Measurements from ENCODE around the gene ALG12.

ALG12 gene

DNA sequence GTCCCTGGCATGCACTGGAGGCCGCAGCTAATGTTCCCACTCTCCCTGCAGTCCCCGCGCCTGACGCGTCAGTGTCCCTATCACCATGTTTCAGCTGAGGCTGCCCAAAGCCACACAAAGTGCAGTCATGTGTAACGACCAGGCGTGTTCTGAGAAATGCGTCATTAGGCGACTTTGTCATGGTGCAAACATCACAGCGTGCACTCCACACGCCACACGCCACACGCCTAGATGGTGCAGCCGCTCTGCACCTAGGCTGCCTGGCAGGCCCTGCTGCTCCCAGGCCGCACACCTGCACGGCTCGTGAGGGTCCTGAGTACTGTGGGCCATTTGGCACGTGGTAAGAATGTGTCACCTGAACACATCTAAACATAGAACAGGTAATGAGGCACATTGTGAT is 2.6 kb upstream of the ALG12 start:
- no peak for DNase-seq
- H3K18ac ChIP-seq (ENCODE audit: low read length): no peak overlapping the region
- peaks cover 30 to 35% of the 10 kb centered on the region in 2 experiments for H3K36me3 ChIP-seq (ENCODE audit: control insufficient read depth in 1 of 2, insufficient read depth in 2 of 2, low read length in 2 of 2)
- H2BK120ac ChIP-seq (ENCODE audit: insufficient read depth, low read length, poor library complexity): no peak overlapping the region
- no peak overlapping the region for H2BK12ac ChIP-seq (ENCODE audit: low read length)
- no peak overlapping the region for H3K4ac ChIP-seq (ENCODE audit: low read depth, low read length)
- no peak overlapping the region for H4K8ac ChIP-seq (ENCODE audit: low read depth, low read length)
- H3K79me1 ChIP-seq (ENCODE audit: low read length): peaks cover 11% of the 10 kb centered on the region
- H2AK5ac ChIP-seq (ENCODE audit: low read length): no peak overlapping the region
- peaks cover 2% of the 10 kb centered on the region for H3K9me3 ChIP-seq (ENCODE audit: insufficient read depth, low read depth, low read length)
- H3K27me3 ChIP-seq (ENCODE audit: insufficient read depth, low read length): no peaks in the 10 kb centered on the region
- no peak overlapping the region for H3K4me2 ChIP-seq (ENCODE audit: low read length)
- H3K27ac ChIP-seq (ENCODE audit: low read depth, low read length): no peak overlapping the region
- H4K12ac ChIP-seq (ENCODE audit: low read depth, low read length): no peak overlapping the region
- no peak overlapping the region for H2AFZ ChIP-seq (ENCODE audit: insufficient read depth, low read length, poor library complexity)
- no peak overlapping the region for H3K23ac ChIP-seq (ENCODE audit: low read length)
- no peak overlapping the region for H4K91ac ChIP-seq (ENCODE audit: low read depth, low read length)
- no peak overlapping the region for H3K4me3 ChIP-seq (ENCODE audit: low read depth, low read length)
- no CpG with 5 or more reads among the region's 18 CpGs for WGBS (ENCODE audit: extremely low coverage, insufficient coverage, insufficient read length)
- no peak overlapping the region for H3K14ac ChIP-seq (ENCODE audit: low read length)
- peaks cover 8% of the 10 kb centered on the region for H3K79me2 ChIP-seq (ENCODE audit: control insufficient read depth, insufficient read depth, low read length, poor library complexity)
- no peak overlapping the region for H2BK5ac ChIP-seq (ENCODE audit: low read depth, low read length, poor library complexity)
- peaks cover 5 to 12% of the 10 kb centered on the region in 2 experiments for H3K4me1 ChIP-seq (ENCODE audit: control insufficient read depth in 1 of 2, insufficient read depth in 2 of 2, low read length in 2 of 2)
- H3K9ac ChIP-seq (ENCODE audit: low read length): no peak overlapping the region

DNA sequence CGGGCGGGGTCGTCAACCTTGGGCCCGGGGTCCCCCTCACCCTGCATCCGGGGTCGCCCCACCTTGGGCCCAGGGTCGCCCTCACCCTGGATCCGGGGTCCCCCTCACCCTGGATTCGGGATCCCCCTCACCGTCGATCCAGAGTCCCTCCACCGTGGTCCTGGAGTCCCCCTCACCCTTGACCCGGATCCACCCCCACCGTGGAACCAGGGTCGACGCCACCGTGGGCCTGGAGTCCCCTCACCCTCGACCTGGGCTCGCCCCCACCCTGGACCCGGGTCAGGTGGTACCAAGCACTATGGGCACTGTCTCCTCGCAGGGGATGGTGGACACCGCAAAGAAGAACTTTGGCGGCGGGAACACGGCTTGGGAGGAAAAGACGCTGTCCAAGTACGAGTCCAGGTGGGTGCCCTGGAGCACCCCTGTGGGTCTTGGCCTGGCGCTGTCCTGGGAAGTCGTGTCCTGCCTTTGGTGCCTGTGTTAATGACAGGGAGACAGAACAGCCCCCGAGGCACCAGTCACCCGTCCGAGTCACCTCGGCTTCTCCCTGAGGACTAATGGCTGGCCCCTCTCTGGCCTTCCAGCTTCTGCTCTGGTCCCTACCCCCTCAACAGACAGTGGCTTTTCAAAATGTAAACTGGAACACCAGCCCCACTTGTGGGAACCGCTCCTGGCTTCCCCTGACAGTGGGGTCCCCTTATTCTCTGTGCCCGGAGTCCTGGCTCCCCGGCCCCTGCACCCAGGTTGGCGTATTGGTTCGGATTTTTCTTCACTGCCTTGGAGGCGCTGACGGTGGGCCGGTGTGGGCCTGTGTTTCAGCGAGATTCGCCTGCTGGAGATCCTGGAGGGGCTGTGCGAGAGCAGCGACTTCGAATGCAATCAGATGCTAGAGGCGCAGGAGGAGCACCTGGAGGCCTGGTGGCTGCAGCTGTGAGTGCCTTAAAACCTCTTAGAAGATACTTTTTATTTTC is 958 bp upstream of the ALG12 start:
- Histone ChIP-seq H3K27me3 (ENCODE audit: insufficient read depth, low read length) (no peaks in the 10 kb centered on the region), H2BK5ac (ENCODE audit: low read depth, low read length, poor library complexity) (peak overlapping the region; percentile 4), H4K91ac (ENCODE audit: low read depth, low read length) (peak overlapping the region; percentile 45), H3K4ac (ENCODE audit: low read depth, low read length) (peak overlapping the region; percentile 7), H3K14ac (ENCODE audit: low read length) (peak overlapping the region; percentile 87), H3K18ac (ENCODE audit: low read length) (peak overlapping the region; percentile 26), H3K9ac (ENCODE audit: low read length) (peak overlapping the region; percentile 91), H2BK12ac (ENCODE audit: low read length) (no peak overlapping the region), H3K4me3 (ENCODE audit: low read depth, low read length) (peak overlapping the region; percentile 89), H3K9me3 (ENCODE audit: insufficient read depth, low read depth, low read length) (peaks cover 2% of the 10 kb centered on the region), H3K4me1 (ENCODE audit: control insufficient read depth in 1 of 2, insufficient read depth in 2 of 2, low read length in 2 of 2) (peaks cover 5 to 12% of the 10 kb centered on the region in 2 experiments), H3K23ac (ENCODE audit: low read length) (no peak overlapping the region), H3K79me1 (ENCODE audit: low read length) (peaks cover 11% of the 10 kb centered on the region), H3K4me2 (ENCODE audit: low read length) (peak overlapping the region; percentile 87), H3K27ac (ENCODE audit: low read depth, low read length) (peak overlapping the region; percentile 10), H2AFZ (ENCODE audit: insufficient read depth, low read length, poor library complexity) (peak overlapping the region; percentile 6), H3K36me3 (ENCODE audit: control insufficient read depth in 1 of 2, insufficient read depth in 2 of 2, low read length in 2 of 2) (peaks cover 20 to 25% of the 10 kb centered on the region in 2 experiments), H4K12ac (ENCODE audit: low read depth, low read length) (peak overlapping the region; percentile 50), H2AK5ac (ENCODE audit: low read length) (peak overlapping the region; percentile 1), H2BK120ac (ENCODE audit: insufficient read depth, low read length, poor library complexity) (peak overlapping the region; percentile 73), H3K79me2 (ENCODE audit: control insufficient read depth, insufficient read depth, low read length, poor library complexity) (peaks cover 8% of the 10 kb centered on the region), H4K8ac (ENCODE audit: low read depth, low read length) (peak overlapping the region; percentile 51)
- no CpG with 5 or more reads among the region's 47 CpGs for WGBS (ENCODE audit: extremely low coverage, insufficient coverage, insufficient read length)
- DNase-seq: no peak

- Histone ChIP-seq H2AFZ (ENCODE audit: insufficient read depth, low read length, poor library complexity) (no peak overlapping the region), H4K8ac (ENCODE audit: low read depth, low read length) (no peak overlapping the region), H3K79me2 (ENCODE audit: control insufficient read depth, insufficient read depth, low read length, poor library complexity) (peaks cover 8% of the 10 kb centered on the region), H4K12ac (ENCODE audit: low read depth, low read length) (no peak overlapping the region), H3K4me3 (ENCODE audit: low read depth, low read length) (no peak overlapping the region), H3K9me3 (ENCODE audit: insufficient read depth, low read depth, low read length) (peaks cover 2% of the 10 kb centered on the region), H3K36me3 (ENCODE audit: control insufficient read depth in 1 of 2, insufficient read depth in 2 of 2, low read length in 2 of 2) (peaks cover 31% of the 10 kb centered on the region in 2 experiments), H2BK12ac (ENCODE audit: low read length) (no peak overlapping the region), H2BK5ac (ENCODE audit: low read depth, low read length, poor library complexity) (no peak overlapping the region), H3K27ac (ENCODE audit: low read depth, low read length) (no peak overlapping the region), H3K79me1 (ENCODE audit: low read length) (peaks cover 11% of the 10 kb centered on the region), H2BK120ac (ENCODE audit: insufficient read depth, low read length, poor library complexity) (no peak overlapping the region), H3K4me1 (ENCODE audit: control insufficient read depth in 1 of 2, insufficient read depth in 2 of 2, low read length in 2 of 2) (peaks cover 5 to 12% of the 10 kb centered on the region in 2 experiments), H3K4me2 (ENCODE audit: low read length) (peak overlapping the region; percentile 62), H3K14ac (ENCODE audit: low read length) (no peak overlapping the region), H3K4ac (ENCODE audit: low read depth, low read length) (no peak overlapping the region), H3K27me3 (ENCODE audit: insufficient read depth, low read length) (no peaks in the 10 kb centered on the region), H2AK5ac (ENCODE audit: low read length) (no peak overlapping the region), H3K23ac (ENCODE audit: low read length) (no peak overlapping the region), H3K18ac (ENCODE audit: low read length) (peak overlapping the region; percentile 26), H4K91ac (ENCODE audit: low read depth, low read length) (no peak overlapping the region), H3K9ac (ENCODE audit: low read length) (peak overlapping the region; percentile 11)
- no CpG with 5 or more reads among the region's 11 CpGs for WGBS (ENCODE audit: extremely low coverage, insufficient coverage, insufficient read length)
- DNase-seq: no peak
These were observed 1.4 kb downstream of the ALG12 start for GRCh38 chr22:49916831-49917230.

GRCh38 chr22:49915610-49916009 is 2.6 kb downstream of the ALG12 start:
- no peak overlapping the region for H2BK120ac ChIP-seq (ENCODE audit: insufficient read depth, low read length, poor library complexity)
- no peak overlapping the region for H3K9ac ChIP-seq (ENCODE audit: low read length)
- H3K18ac ChIP-seq (ENCODE audit: low read length): no peak overlapping the region
- WGBS (ENCODE audit: extremely low coverage, insufficient coverage, insufficient read length): no CpG with 5 or more reads among the region's 12 CpGs
- H2AK5ac ChIP-seq (ENCODE audit: low read length): no peak overlapping the region
- H3K4me3 ChIP-seq (ENCODE audit: low read depth, low read length): no peak overlapping the region
- H3K14ac ChIP-seq (ENCODE audit: low read length): no peak overlapping the region
- no peak overlapping the region for H2BK12ac ChIP-seq (ENCODE audit: low read length)
- H3K79me2 ChIP-seq (ENCODE audit: control insufficient read depth, insufficient read depth, low read length, poor library complexity): peaks cover 8% of the 10 kb centered on the region
- H4K8ac ChIP-seq (ENCODE audit: low read depth, low read length): no peak overlapping the region
- H3K4me1 ChIP-seq (ENCODE audit: control insufficient read depth in 1 of 2, insufficient read depth in 2 of 2, low read length in 2 of 2): peaks cover 5 to 12% of the 10 kb centered on the region in 2 experiments
- no peak overlapping the region for H3K4ac ChIP-seq (ENCODE audit: low read depth, low read length)
- H3K79me1 ChIP-seq (ENCODE audit: low read length): peaks cover 11% of the 10 kb centered on the region
- no peak overlapping the region for H3K23ac ChIP-seq (ENCODE audit: low read length)
- H3K9me3 ChIP-seq (ENCODE audit: insufficient read depth, low read depth, low read length): no peaks in the 10 kb centered on the region
- no peak overlapping the region for H4K91ac ChIP-seq (ENCODE audit: low read depth, low read length)
- DNase-seq: no peak
- peaks cover 24 to 33% of the 10 kb centered on the region in 2 experiments for H3K36me3 ChIP-seq (ENCODE audit: control insufficient read depth in 1 of 2, insufficient read depth in 2 of 2, low read length in 2 of 2)
- H3K4me2 ChIP-seq (ENCODE audit: low read length): no peak overlapping the region
- H3K27ac ChIP-seq (ENCODE audit: low read depth, low read length): no peak overlapping the region
- H2AFZ ChIP-seq (ENCODE audit: insufficient read depth, low read length, poor library complexity): no peak overlapping the region
- no peaks in the 10 kb centered on the region for H3K27me3 ChIP-seq (ENCODE audit: insufficient read depth, low read length)
- no peak overlapping the region for H2BK5ac ChIP-seq (ENCODE audit: low read depth, low read length, poor library complexity)
- H4K12ac ChIP-seq (ENCODE audit: low read depth, low read length): no peak overlapping the region
